Transverse colon (tissue), 4 donors: ENCODE results near the gene SLC38A10. TPM values are rescaled to one million over a fixed set of nuclear protein-coding genes. Genes with fewer than 3 reads are reported as not detected.

Source experiments
- DNase-seq: peaks from one replicate; pipeline ENCODE4 v3.0.0-alpha.2; 2019
- H3K27ac ChIP-seq, 4 donors: fragments of 200-600 bp; sonication (generic); 2 replicates each; pipeline ENCODE4 v1.5.1; 2016 to 2018; ENCODE audit warnings: inconsistent platforms in 4 of 4
- H3K27me3 ChIP-seq: fragments of 200-600 bp; sonication (generic); 2 replicates; pipeline ENCODE4 v1.5.1; 2017; ENCODE audit warnings: inconsistent platforms
- H3K36me3 ChIP-seq, 4 donors: fragments of 200-600 bp; sonication (generic); 2 replicates each; pipeline ENCODE4 v1.5.1; 2017 to 2019; ENCODE audit warnings: inconsistent platforms in 4 of 4
- H3K4me1 ChIP-seq, 4 donors: fragments of 200-600 bp; sonication (generic); 2 replicates each; pipeline ENCODE4 v1.5.1; 2017 to 2020; ENCODE audit warnings: inconsistent platforms in 4 of 4
- H3K4me3 ChIP-seq, 4 donors: fragments of 200-600 bp; sonication (generic); 1 replicate in 1 of 4; 2 replicates in 3 of 4; pipeline versions ENCODE4 v1.5.1 to v1.6.1; 2017 to 2019; ENCODE audit warnings: inconsistent platforms in 4 of 4
- H3K9me3 ChIP-seq, 2 donors: fragments of 200-600 bp; sonication (generic); 2 replicates each; pipeline ENCODE4 v1.5.1; 2017 to 2019; ENCODE audit warnings: inconsistent platforms in 2 of 2
- CTCF ChIP-seq, 5 experiments: fragments of 200-600 bp in 3 of 5; fragments of 450-650 bp in 2 of 5; sonication (generic) in 3 of 5; IDR thresholded peaks; 1 replicate in 2 of 5; 2 replicates in 3 of 5; pipeline ENCODE4 v1.5.1; 2016 to 2017; ENCODE audit warnings: antibody characterized with exemption in 5 of 5, inconsistent platforms in 3 of 5, mild to moderate bottlenecking in 2 of 5, moderate library complexity in 1 of 5
- EP300 ChIP-seq: sonication (generic); formaldehyde crosslinking; IDR thresholded peaks from one replicate; pipeline ENCODE4 v1.6.1; 2017; ENCODE audit warnings: antibody characterized with exemption, low read depth
- POLR2A ChIP-seq: fragments of 450-650 bp; IDR thresholded peaks from one replicate; pipeline ENCODE4 v1.6.1; 2016; ENCODE audit warnings: antibody characterized with exemption, mild to moderate bottlenecking, moderate library complexity
- POLR2AphosphoS5 ChIP-seq, 3 donors: sonication (generic); formaldehyde crosslinking; IDR thresholded peaks; one replicate each; pipeline ENCODE4 v1.6.1; 2016; ENCODE audit warnings: antibody characterized with exemption in 3 of 3
- WGBS, 2 donors: methylation state at CpG; one replicate each; pipeline ENCODE4 v1.1.5; 2018; ENCODE audit warnings: low coverage in 1 of 2; 5-methylcytosine and 5-hydroxymethylcytosine counted together
- in situ Hi-C, 4 donors: fragments of 200-750 bp; cut with MboI; loops; one replicate each; pipeline versions ENCODE4 v1.15.0 to v1.15.1; 2017; ENCODE audit warnings: low sequenced_read_pairs in 3 of 4, low pct_ligation_motif_present in 1 of 4, low pct_unique_long_range_greater_than_20kb in 1 of 4
- intact Hi-C: fragments of 100-400 bp; cut with DNase I; formaldehyde crosslinking; loops from one replicate; pipeline ENCODE4 v1.15.1; 2023; ENCODE audit warnings: low total_unique reads
- total RNA-seq, 4 donors: library from RNA; depleted of rRNA; stranded (reverse); fragments of >200 nt; gene quantifications; one replicate each; pipeline ENCODE4 v1.1.0, GENCODE V29; 2016

SLC38A10 gene
- total RNA-seq, 4 donors from 2014 or later = 94.9 to 113 (median 98.9) TPM

- Histone ChIP-seq H3K27me3 (no peaks in the 10 kb centered on the region), H3K36me3 (no peaks in the 10 kb centered on the region), H3K27ac (peak within 1 kb of the TSS; percentile 83 to 95 (median 90)), H3K4me3 (peak within 1 kb of the TSS; percentile 84 to 100 (median 98)), H3K4me1 (peaks cover 15 to 30% (median 25%) of the 10 kb centered on the region in 4 donors), H3K9me3 (no peaks in the 10 kb centered on the region)
- intact Hi-C loops (loop anchor here (10.0 kb wide), 1 partner anchor 56 kb away; the partner anchor contains the start of gene SLC38A10), in situ Hi-C loops (no loop called here)
- peak; percentile 73 for TF ChIP-seq POLR2A
- peak in 2 of 3 donors; percentile 83 to 86 for TF ChIP-seq POLR2AphosphoS5 (IDR thresholded peaks at IDR 0.05)
- TF ChIP-seq CTCF (IDR thresholded peaks at IDR 0.05) = no peak
- TF ChIP-seq EP300 = no peak
- DNase-seq = peak; percentile 97
- WGBS, 2 donors = 0% methylated on average over 2 to 51 of the region's 100 CpGs
These were observed 56.0 kb downstream of the SLC38A10 start, which contains the start of the genes NDUFAF8 and TEPSIN for GRCh38 chr17:81238815-81239713. NDUFAF8 (plus strand) TSS chr17:81239318; CDS start chr17:81239364, 46 bp downstream. TEPSIN (minus strand) TSS chr17:81239055; CDS start chr17:81239033, 22 bp downstream.

GRCh38 chr17:81238490-81238814, 56.7 kb downstream of the SLC38A10 start:
- peaks cover 15 to 30% (median 25%) of the 10 kb centered on the region in 4 donors for H3K4me1 ChIP-seq
- intact Hi-C loops = loop anchor here (10.0 kb wide), 1 partner anchor 56 kb away; the partner anchor contains the start of gene SLC38A10
- 1% methylated on average over 19 of the region's 26 CpGs; no CpG with 5 or more reads in 1 of the 2 donors for WGBS, 2 donors
- H3K9me3 ChIP-seq = no peaks in the 10 kb centered on the region
- no peak for DNase-seq
- H3K4me3 ChIP-seq = peak overlapping the region; percentile 84 to 100 (median 98)
- H3K27ac ChIP-seq = peak overlapping the region; percentile 64 to 95 (median 73)
- no peaks in the 10 kb centered on the region for H3K27me3 ChIP-seq
- in situ Hi-C loops = no loop called here
- TF ChIP-seq POLR2AphosphoS5 (IDR thresholded peaks at IDR 0.05) (no peak), POLR2A (no peak), EP300 (no peak), CTCF (IDR thresholded peaks at IDR 0.05) (no peak)
- H3K36me3 ChIP-seq = no peaks in the 10 kb centered on the region

GRCh38 chr17:81237591-81238489, 57.3 kb downstream of the SLC38A10 start:
- Histone ChIP-seq H3K27me3 (no peaks in the 10 kb centered on the region), H3K36me3 (no peaks in the 10 kb centered on the region), H3K27ac (peak overlapping the region in 2 of 4 donors; percentile 75 to 95), H3K4me1 (peaks cover 15 to 30% (median 25%) of the 10 kb centered on the region in 4 donors), H3K9me3 (no peaks in the 10 kb centered on the region), H3K4me3 (peak overlapping the region; percentile 84 to 100 (median 98))
- intact Hi-C loops (loop anchor here (10.0 kb wide), 1 partner anchor 57 kb away; the partner anchor contains the start of gene SLC38A10), in situ Hi-C loops (no loop called here)
- 52 to 90% methylated on average over 17 to 36 of the region's 36 CpGs for WGBS, 2 donors
- TF ChIP-seq EP300 (no peak), POLR2AphosphoS5 (IDR thresholded peaks at IDR 0.05) (no peak), CTCF (IDR thresholded peaks at IDR 0.05) (no peak), POLR2A (no peak)
- DNase-seq = no peak
